OCI-LY7 (cell line): ENCODE data around the gene CCL1. TPM values are rescaled to one million over a fixed set of nuclear protein-coding genes. Genes with fewer than 3 reads are reported as not detected.

Experiments used
- BruUV-seq: library from RNA; stranded (reverse); fragments of 400-500 nt; replicated peaks from 2 replicates; lab custom pipeline; 2021; lab: Mats Ljungman, UMichigan
- CTCF ChIA-PET: fragments of 300-600 bp; sonication (Branson Sonifier 250); formaldehyde crosslinking; loops from one replicate; lab custom pipeline; 2022; ENCODE audit warnings: antibody characterized with exemption; ENCODE audit not compliant: unreplicated experiment; lab: Charles Lee
- POLR2A ChIA-PET: fragments of 300-600 bp; sonication (Branson Sonifier 250); formaldehyde crosslinking; loops from one replicate; lab custom pipeline; 2022; ENCODE audit warnings: antibody characterized with exemption; lab: Charles Lee
- DNase-seq: peaks from one replicate; pipeline ENCODE4 v3.0.0-alpha.2; 2015; ENCODE audit warnings: low spot score
- H2AFZ ChIP-seq: fragments of 200-600 bp; sonication (generic), shearing (Covaris generic); 2 replicates; pipeline ENCODE4 v1.6.1; 2014; ENCODE audit warnings: mild to moderate bottlenecking, antibody characterized with exemption, low read length, moderate library complexity
- H3K27ac ChIP-seq: fragments of 200-600 bp; sonication (generic); 2 replicates; pipeline ENCODE4 v1.5.1; 2014; ENCODE audit warnings: mixed run types, low read depth, mild to moderate bottlenecking, moderate library complexity, low read length, inconsistent platforms; ENCODE audit not compliant: poor library complexity, severe bottlenecking
- H3K36me3 ChIP-seq: fragments of 200-600 bp; sonication (generic); 2 replicates; pipeline ENCODE4 v1.6.1; 2014; ENCODE audit warnings: mild to moderate bottlenecking, antibody characterized with exemption, low read length, moderate library complexity, mixed read lengths; ENCODE audit not compliant: insufficient read depth
- H3K4me1 ChIP-seq: fragments of 200-600 bp; sonication (generic); 2 replicates; pipeline ENCODE4 v1.5.1; 2014; ENCODE audit warnings: mild to moderate bottlenecking, low read length; ENCODE audit not compliant: insufficient read depth, poor library complexity, severe bottlenecking
- H3K4me2 ChIP-seq: fragments of 200-600 bp; sonication (generic); 2 replicates; pipeline ENCODE4 v1.6.1; 2014; ENCODE audit warnings: mild to moderate bottlenecking, low read length
- H3K4me3 ChIP-seq: fragments of 200-600 bp; sonication (generic); 2 replicates; pipeline ENCODE4 v1.5.1; 2014; ENCODE audit warnings: mild to moderate bottlenecking, low read depth, low read length; ENCODE audit not compliant: poor library complexity, severe bottlenecking
- H3K79me2 ChIP-seq: fragments of 200-600 bp; sonication (generic); 2 replicates; pipeline ENCODE4 v1.6.1; 2016; ENCODE audit warnings: low read depth, mild to moderate bottlenecking, low read length, moderate library complexity, mixed read lengths; ENCODE audit not compliant: insufficient read depth
- H3K9me2 ChIP-seq: fragments of 200-600 bp; sonication (generic); 2 replicates; pipeline ENCODE4 v1.6.1; 2016; ENCODE audit warnings: mild to moderate bottlenecking, low read length, mixed read lengths; ENCODE audit not compliant: insufficient read depth
- H3K9me3 ChIP-seq: fragments of 200-600 bp; sonication (generic); 2 replicates; pipeline ENCODE4 v1.6.1; 2014; ENCODE audit warnings: mild to moderate bottlenecking, mixed run types, low read length, mixed read lengths
- H4K20me1 ChIP-seq: fragments of 200-600 bp; sonication (generic); 2 replicates; pipeline ENCODE4 v1.6.1; 2014; ENCODE audit warnings: mild to moderate bottlenecking, antibody characterized with exemption, low read length, moderate library complexity, mixed read lengths; ENCODE audit not compliant: insufficient read depth
- CTCF ChIP-seq: fragments of 200-600 bp; sonication (generic); conservative IDR thresholded peaks from 2 replicates; pipeline ENCODE4 v1.5.1; 2014; ENCODE audit warnings: mild to moderate bottlenecking, antibody characterized with exemption, low read length, moderate library complexity, mixed read lengths
- EZH2phosphoT487 ChIP-seq: fragments of 200-600 bp; sonication (generic); IDR thresholded peaks from 2 replicates; pipeline ENCODE4 v1.6.1; 2018; ENCODE audit warnings: low read depth, borderline replicate concordance, mild to moderate bottlenecking, mixed run types, antibody characterized with exemption, low read length, moderate library complexity, mixed read lengths
- intact Hi-C: fragments of 100-400 bp; cut with micrococcal nuclease; formaldehyde crosslinking; loops from one replicate; pipeline ENCODE4 v1.10.0; 2022; ENCODE audit not compliant: unreplicated experiment
- total RNA-seq, 2 experiments: library from RNA; depleted of rRNA in 1 of 2; stranded (reverse); fragments of >200 nt in 1 of 2; shearing (Covaris generic) in 1 of 2; gene quantifications; 2 replicates each; pipeline ENCODE4 v1.2.3, GENCODE V29; 2014 to 2022

Gene CCL1
- total RNA-seq, 2 experiments from 2014 or later = not detected

- peak overlapping the region; percentile 85 for H2AFZ ChIP-seq
- intact Hi-C loops = no loop called here
- no peaks in the 10 kb centered on the region for H3K9me3 ChIP-seq
- peak; percentile 53 for DNase-seq
- H3K4me1 ChIP-seq = peaks cover 72% of the 10 kb centered on the region
- H4K20me1 ChIP-seq = no peaks in the 10 kb centered on the region
- POLR2A ChIA-PET = interaction anchor here (0.6 to 1.8 kb wide), 5 partner anchors 9 to 29 kb away, joined by 3 to 7 read pairs (median 5); no protein-coding TSS in a partner anchor
- H3K4me3 ChIP-seq = no peak overlapping the region
- CTCF ChIA-PET = no interaction called here
- TF ChIP-seq EZH2phosphoT487 (no peak), CTCF (peak; percentile 72)
- H3K4me2 ChIP-seq = no peak overlapping the region
- H3K27ac ChIP-seq = no peak overlapping the region
- H3K79me2 ChIP-seq = no peaks in the 10 kb centered on the region
- H3K36me3 ChIP-seq = no peaks in the 10 kb centered on the region
- no TSS peak for BruUV-seq
- no peaks in the 10 kb centered on the region for H3K9me2 ChIP-seq
These were observed 34.2 kb upstream of the CCL1 start for GRCh38 chr17:34397265-34397664.

GRCh38 chr17:34393401-34393800 lies 30.4 kb upstream of the CCL1 start:
- H3K4me2 ChIP-seq = peak overlapping the region; percentile 46
- no peaks in the 10 kb centered on the region for H3K9me3 ChIP-seq
- intact Hi-C loops = no loop called here
- no peaks in the 10 kb centered on the region for H4K20me1 ChIP-seq
- no peak overlapping the region for H3K4me3 ChIP-seq
- peaks cover 91% of the 10 kb centered on the region for H3K4me1 ChIP-seq
- no TSS peak for BruUV-seq
- ChIA-PET CTCF (interaction anchor here (1.8 kb wide), 1 partner anchor 32 kb away, joined by 7 read pairs; no protein-coding TSS in a partner anchor), POLR2A (interaction anchor here (0.7 to 1.8 kb wide), 3 partner anchors 10 to 75 kb away, joined by 3 to 9 read pairs (median 3); no protein-coding TSS in a partner anchor)
- no peak overlapping the region for H3K27ac ChIP-seq
- no peak for DNase-seq
- H2AFZ ChIP-seq = peak overlapping the region; percentile 56; the same call in 1 of the 2 replicates
- no peak for TF ChIP-seq CTCF
- H3K9me2 ChIP-seq = no peaks in the 10 kb centered on the region
- no peaks in the 10 kb centered on the region for H3K36me3 ChIP-seq
- no peaks in the 10 kb centered on the region for H3K79me2 ChIP-seq

GRCh38 chr17:34391241-34391640 lies 28.2 kb upstream of the CCL1 start:
- Histone ChIP-seq H3K4me3 (no peak overlapping the region), H3K4me2 (peak overlapping the region; percentile 53), H4K20me1 (no peaks in the 10 kb centered on the region), H3K27ac (no peak overlapping the region), H3K9me2 (no peaks in the 10 kb centered on the region), H3K36me3 (no peaks in the 10 kb centered on the region), H3K9me3 (no peaks in the 10 kb centered on the region), H2AFZ (peak overlapping the region; percentile 33; the same call in 1 of the 2 replicates), H3K79me2 (no peaks in the 10 kb centered on the region), H3K4me1 (peaks cover 90% of the 10 kb centered on the region)
- TF ChIP-seq CTCF (no peak), EZH2phosphoT487 (no peak)
- no TSS peak for BruUV-seq
- intact Hi-C loops = no loop called here
- CTCF ChIA-PET = no interaction called here
- peak; percentile 34 for DNase-seq
- POLR2A ChIA-PET = no interaction called here
